Smooth muscle cell (in vitro differentiated cells): ENCODE measurements around the gene ALDH1L1. TPM values are rescaled to one million over a fixed set of nuclear protein-coding genes. Genes with fewer than 3 reads are reported as not detected.

Source experiments
- DNase-seq: peaks from one replicate; lab custom pipeline; 2025; ENCODE audit not compliant: unreplicated experiment; lab: John Stamatoyannopoulos, UW
- H2AFZ ChIP-seq: fragments of 200-600 bp; sonication (generic); 2 replicates; pipeline ENCODE4 v1.6.0; 2016; ENCODE audit warnings: antibody characterized with exemption, low read depth, mild to moderate bottlenecking
- H3F3A ChIP-seq: fragments of 200-600 bp; sonication (generic); 2 replicates; pipeline ENCODE4 v1.6.0; 2017; ENCODE audit warnings: antibody characterized with exemption, low read depth
- H3K27ac ChIP-seq: fragments of 200-600 bp; sonication (generic); 2 replicates; pipeline ENCODE4 v1.5.1; 2016; ENCODE audit warnings: low read depth, mild to moderate bottlenecking
- H3K27me3 ChIP-seq: fragments of 200-600 bp; sonication (generic); 2 replicates; pipeline ENCODE4 v1.6.1; 2016; ENCODE audit warnings: low read depth, mild to moderate bottlenecking
- H3K36me3 ChIP-seq: fragments of 200-600 bp; sonication (generic); 2 replicates; pipeline ENCODE4 v1.5.1; 2016; ENCODE audit warnings: low read depth
- H3K4me1 ChIP-seq: fragments of 200-600 bp; sonication (generic); 2 replicates; pipeline ENCODE4 v1.5.1; 2016; ENCODE audit warnings: low read depth
- H3K4me2 ChIP-seq: fragments of 200-600 bp; sonication (generic); 2 replicates; pipeline ENCODE4 v1.6.0; 2016; ENCODE audit warnings: mild to moderate bottlenecking
- H3K4me3 ChIP-seq: fragments of 200-600 bp; sonication (generic); 2 replicates; pipeline ENCODE4 v1.5.1; 2016; ENCODE audit warnings: mild to moderate bottlenecking
- H3K79me2 ChIP-seq: fragments of 200-600 bp; sonication (generic); 2 replicates; pipeline ENCODE4 v1.6.0; 2016; ENCODE audit warnings: low read depth, mild to moderate bottlenecking
- H3K9ac ChIP-seq: fragments of 200-600 bp; sonication (generic); 2 replicates; pipeline ENCODE4 v1.6.0; 2016; ENCODE audit warnings: low read depth
- H3K9me3 ChIP-seq: fragments of 200-600 bp; sonication (generic); replicated peaks from 2 replicates; pipeline ENCODE4 v1.5.1; 2016; ENCODE audit warnings: low read depth
- H4K20me1 ChIP-seq: fragments of 200-600 bp; sonication (generic); 2 replicates; pipeline ENCODE4 v1.6.0; 2016; ENCODE audit warnings: low read depth
- CTCF ChIP-seq: fragments of 200-600 bp; sonication (generic); IDR thresholded peaks from 2 replicates; pipeline ENCODE4 v1.5.1; 2017; ENCODE audit warnings: borderline replicate concordance, mild to moderate bottlenecking, antibody characterized with exemption; ENCODE audit not compliant: insufficient read depth, poor library complexity, severe bottlenecking
- WGBS: methylation state at CpG from one replicate; pipeline ENCODE4 v1.1.7; 2016; ENCODE audit warnings: low lambda C conversion rate; 5-methylcytosine and 5-hydroxymethylcytosine counted together
- polyA plus RNA-seq: library from polyadenylated mRNA; unstranded; fragments of >200 nt; fragmentation: Nextera tagmentation; extraction: Ambion mirVana; gene quantifications from 2 replicates; pipeline ENCODE4 v1.2.1, GENCODE V29; 2016
- total RNA-seq: library from RNA; depleted of rRNA; stranded (reverse); fragments of >200 nt; gene quantifications from 2 replicates; pipeline ENCODE4 v1.2.3, GENCODE V29; 2014

ALDH1L1 gene
- total and polyA plus RNA-seq, 2 experiments from 2014 or later, result 0.48 TPM; not detected in 1

GRCh38 chr3:126111566-126112475 is 68.6 kb downstream of the ALDH1L1 start:
- no peaks in the 10 kb centered on the region for H3K27me3 ChIP-seq
- TF ChIP-seq CTCF, result no peak
- H3K4me2 ChIP-seq, result no peak overlapping the region
- no peak overlapping the region for H3K9ac ChIP-seq
- 93% methylated on average over 18 of the region's 18 CpGs for WGBS
- no peaks in the 10 kb centered on the region for H3K79me2 ChIP-seq
- H3K4me3 ChIP-seq, result no peak overlapping the region
- H3K4me1 ChIP-seq, result no peaks in the 10 kb centered on the region
- no peak for DNase-seq
- no peaks in the 10 kb centered on the region for H3K36me3 ChIP-seq
- H3K27ac ChIP-seq, result no peak overlapping the region
- no peaks in the 10 kb centered on the region for H3K9me3 ChIP-seq
- H2AFZ ChIP-seq, result no peak overlapping the region
- H4K20me1 ChIP-seq, result no peaks in the 10 kb centered on the region
- no peaks in the 10 kb centered on the region for H3F3A ChIP-seq

GRCh38 chr3:126111126-126111551 is 69.2 kb downstream of the ALDH1L1 start:
- H4K20me1 ChIP-seq, result no peaks in the 10 kb centered on the region
- H3K4me1 ChIP-seq, result no peaks in the 10 kb centered on the region
- TF ChIP-seq CTCF, result no peak
- H3K9ac ChIP-seq, result no peak overlapping the region
- no peak for DNase-seq
- no peaks in the 10 kb centered on the region for H3K9me3 ChIP-seq
- H2AFZ ChIP-seq, result no peak overlapping the region
- no peaks in the 10 kb centered on the region for H3K27me3 ChIP-seq
- no peak overlapping the region for H3K27ac ChIP-seq
- no peak overlapping the region for H3K4me2 ChIP-seq
- no peaks in the 10 kb centered on the region for H3F3A ChIP-seq
- 87% methylated on average over 10 of the region's 10 CpGs for WGBS
- no peaks in the 10 kb centered on the region for H3K36me3 ChIP-seq
- no peaks in the 10 kb centered on the region for H3K79me2 ChIP-seq
- no peak overlapping the region for H3K4me3 ChIP-seq

- H4K20me1 ChIP-seq, result no peaks in the 10 kb centered on the region
- TF ChIP-seq CTCF, result no peak
- no peak overlapping the region for H3K4me2 ChIP-seq
- no peaks in the 10 kb centered on the region for H3F3A ChIP-seq
- 93% methylated on average over 12 of the region's 12 CpGs for whole genome bisulfite sequencing
- H3K4me3 ChIP-seq, result no peak overlapping the region
- H3K9ac ChIP-seq, result no peak overlapping the region
- no peaks in the 10 kb centered on the region for H3K4me1 ChIP-seq
- no peak for DNase-seq
- H3K27me3 ChIP-seq, result no peaks in the 10 kb centered on the region
- no peak overlapping the region for H2AFZ ChIP-seq
- no peaks in the 10 kb centered on the region for H3K36me3 ChIP-seq
- H3K79me2 ChIP-seq, result no peaks in the 10 kb centered on the region
- no peak overlapping the region for H3K27ac ChIP-seq
- no peaks in the 10 kb centered on the region for H3K9me3 ChIP-seq
Observed at GRCh38 chr3:126110431-126111125, 69.8 kb downstream of the ALDH1L1 start.
